T-helper 1 cell treated with Interleukin-12 subunit alpha and Interleukin-12 subunit beta and Interleukin-4 antibody, amounts not matched to agents 30 μg/mL and 1 μg/mL, for 36 hours (primary cell): ENCODE data around the gene PARD3B.

Experiments used
- H3K27ac Mint-ChIP-seq: one replicate; pipeline ENCODE4 v1.8.0; 2021; ENCODE audit warnings: mild to moderate bottlenecking, mixed read lengths
- H3K27me3 Mint-ChIP-seq: one replicate; pipeline ENCODE4 v1.8.0; 2021; ENCODE audit warnings: low read depth, mixed read lengths
- H3K36me3 Mint-ChIP-seq: one replicate; pipeline ENCODE4 v1.8.0; 2021; ENCODE audit warnings: low read depth, mixed read lengths
- H3K4me1 Mint-ChIP-seq: one replicate; pipeline ENCODE4 v1.8.0; 2021; ENCODE audit warnings: low read depth, mixed read lengths
- H3K4me3 Mint-ChIP-seq: one replicate; pipeline ENCODE4 v1.8.0; 2021; ENCODE audit warnings: mild to moderate bottlenecking, moderate library complexity, mixed read lengths
- H3K9me3 Mint-ChIP-seq: one replicate; pipeline ENCODE4 v1.8.0; 2021; ENCODE audit warnings: mixed read lengths

Gene PARD3B

DNA sequence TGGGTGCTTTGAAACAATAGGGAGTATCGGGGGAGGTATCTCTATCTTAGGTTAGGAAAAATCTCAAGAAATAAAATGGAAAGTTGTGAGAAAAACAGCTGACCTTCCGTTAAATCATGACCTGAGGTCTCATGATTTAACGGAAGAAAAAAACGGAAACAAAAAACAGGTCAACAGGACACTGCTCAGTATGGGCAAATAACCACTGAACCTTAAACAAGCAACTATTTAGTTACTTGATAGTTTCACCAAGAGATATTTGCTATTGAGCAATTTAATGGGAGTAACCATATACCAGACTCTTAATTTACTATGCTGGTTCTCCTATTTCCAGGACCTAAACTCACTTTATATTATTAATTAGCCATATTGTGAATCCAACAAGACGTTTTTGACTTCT lies 150.8 kb downstream of the PARD3B start:
- H3K36me3 Mint-ChIP-seq: no peaks in the 10 kb centered on the region
- peaks cover 8% of the 10 kb centered on the region for H3K4me1 Mint-ChIP-seq
- no peaks in the 10 kb centered on the region for H3K9me3 Mint-ChIP-seq
- H3K27ac Mint-ChIP-seq: no peak overlapping the region
- H3K27me3 Mint-ChIP-seq: peaks cover 11% of the 10 kb centered on the region
- no peak overlapping the region for H3K4me3 Mint-ChIP-seq

GRCh38 chr2:204705243-204705932 lies 160.1 kb downstream of the PARD3B start:
- no peaks in the 10 kb centered on the region for H3K36me3 Mint-ChIP-seq
- peaks cover 8% of the 10 kb centered on the region for H3K27me3 Mint-ChIP-seq
- H3K27ac Mint-ChIP-seq: no peak overlapping the region
- no peaks in the 10 kb centered on the region for H3K4me1 Mint-ChIP-seq
- H3K9me3 Mint-ChIP-seq: no peaks in the 10 kb centered on the region
- H3K4me3 Mint-ChIP-seq: no peak overlapping the region

GRCh38 chr2:204706939-204707338 lies 161.7 kb downstream of the PARD3B start:
- Mint-ChIP-seq H3K9me3 (no peaks in the 10 kb centered on the region), H3K4me1 (no peaks in the 10 kb centered on the region), H3K4me3 (no peak overlapping the region), H3K27me3 (peaks cover 8% of the 10 kb centered on the region), H3K36me3 (no peaks in the 10 kb centered on the region), H3K27ac (no peak overlapping the region)

DNA sequence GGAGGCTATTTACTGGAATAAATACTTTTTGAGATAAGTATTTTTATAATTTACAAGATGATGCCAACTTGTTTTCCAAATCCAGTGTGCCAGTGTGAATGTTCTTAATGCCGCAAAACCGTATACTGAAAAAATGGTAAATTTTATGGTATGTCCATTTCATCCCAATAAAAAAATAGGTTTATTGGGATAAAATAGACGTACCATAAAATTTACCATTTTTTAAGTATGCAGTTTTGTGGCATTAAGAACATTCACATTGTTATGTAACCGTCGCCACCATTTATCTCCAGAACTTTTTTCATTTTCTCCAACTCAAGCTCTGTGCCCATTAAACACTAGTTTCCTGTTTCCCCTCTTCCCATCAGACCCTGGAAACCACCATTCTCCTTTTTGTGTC lies 167.9 kb downstream of the PARD3B start:
- Mint-ChIP-seq H3K27ac (no peak overlapping the region), H3K9me3 (no peaks in the 10 kb centered on the region), H3K4me1 (no peaks in the 10 kb centered on the region), H3K27me3 (no peaks in the 10 kb centered on the region), H3K4me3 (no peak overlapping the region), H3K36me3 (no peaks in the 10 kb centered on the region)

GRCh38 chr2:204715361-204715760 lies 170.1 kb downstream of the PARD3B start:
- no peaks in the 10 kb centered on the region for H3K36me3 Mint-ChIP-seq
- H3K27me3 Mint-ChIP-seq: no peaks in the 10 kb centered on the region
- H3K27ac Mint-ChIP-seq: no peak overlapping the region
- no peaks in the 10 kb centered on the region for H3K4me1 Mint-ChIP-seq
- no peaks in the 10 kb centered on the region for H3K9me3 Mint-ChIP-seq
- H3K4me3 Mint-ChIP-seq: no peak overlapping the region

DNA sequence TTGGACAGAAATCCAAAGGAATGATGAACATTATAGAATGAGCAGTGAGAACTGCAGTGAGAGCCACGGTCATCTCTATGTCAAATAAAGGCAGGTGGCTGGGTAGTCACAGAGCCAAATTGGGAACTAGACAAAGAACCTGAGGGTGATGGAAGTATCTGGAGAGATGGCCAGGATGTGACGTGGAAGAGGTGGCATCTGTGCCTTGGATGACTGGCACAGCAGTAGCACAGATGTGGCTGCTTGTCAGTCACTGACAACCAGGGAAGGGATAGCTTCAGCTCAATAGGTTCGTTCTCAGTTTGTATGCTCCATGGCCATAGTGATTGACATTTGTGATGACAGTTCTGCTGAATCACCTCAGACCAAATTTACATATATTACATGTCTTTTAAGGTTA lies 172.3 kb downstream of the PARD3B start:
- H3K27ac Mint-ChIP-seq: no peak overlapping the region
- no peaks in the 10 kb centered on the region for H3K36me3 Mint-ChIP-seq
- H3K9me3 Mint-ChIP-seq: no peaks in the 10 kb centered on the region
- no peaks in the 10 kb centered on the region for H3K4me1 Mint-ChIP-seq
- H3K4me3 Mint-ChIP-seq: no peak overlapping the region
- peaks cover 8% of the 10 kb centered on the region for H3K27me3 Mint-ChIP-seq

- H3K4me3 Mint-ChIP-seq: no peak overlapping the region
- no peaks in the 10 kb centered on the region for H3K9me3 Mint-ChIP-seq
- H3K27me3 Mint-ChIP-seq: peaks cover 14% of the 10 kb centered on the region
- H3K27ac Mint-ChIP-seq: no peak overlapping the region
- H3K36me3 Mint-ChIP-seq: no peaks in the 10 kb centered on the region
- no peaks in the 10 kb centered on the region for H3K4me1 Mint-ChIP-seq
Observed at GRCh38 chr2:204718607-204719006, 173.3 kb downstream of the PARD3B start.

- Mint-ChIP-seq H3K9me3 (no peaks in the 10 kb centered on the region), H3K4me1 (no peaks in the 10 kb centered on the region), H3K36me3 (no peaks in the 10 kb centered on the region), H3K4me3 (no peak overlapping the region), H3K27ac (no peak overlapping the region), H3K27me3 (peaks cover 14% of the 10 kb centered on the region)
Observed at GRCh38 chr2:204720874-204721273, 175.6 kb downstream of the PARD3B start.

- Mint-ChIP-seq H3K27me3 (peaks cover 14% of the 10 kb centered on the region), H3K36me3 (no peaks in the 10 kb centered on the region), H3K4me1 (no peaks in the 10 kb centered on the region), H3K9me3 (no peaks in the 10 kb centered on the region), H3K27ac (no peak overlapping the region), H3K4me3 (no peak overlapping the region)
Observed at GRCh38 chr2:204722207-204722606, 176.9 kb downstream of the PARD3B start.

DNA sequence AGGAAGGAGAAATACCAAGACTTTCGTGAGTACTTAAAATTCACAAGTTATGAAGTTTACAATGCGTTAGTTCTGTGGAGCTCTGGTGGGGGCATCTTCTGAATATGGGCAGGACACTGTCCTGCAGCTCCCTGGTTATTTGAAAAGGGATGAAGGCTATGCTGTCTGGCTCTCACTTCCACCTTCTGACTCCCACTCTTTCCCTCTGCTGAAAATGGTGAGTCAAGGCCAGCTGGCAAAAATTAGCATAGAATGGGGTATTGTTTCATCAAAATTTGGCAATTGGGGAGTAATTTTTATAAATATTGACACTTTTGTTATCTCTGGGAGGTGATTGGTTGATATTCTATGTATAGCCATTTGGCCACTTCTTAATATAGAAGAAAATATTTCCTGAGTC lies 177.4 kb downstream of the PARD3B start:
- H3K4me1 Mint-ChIP-seq: no peaks in the 10 kb centered on the region
- H3K27ac Mint-ChIP-seq: no peak overlapping the region
- no peaks in the 10 kb centered on the region for H3K36me3 Mint-ChIP-seq
- H3K27me3 Mint-ChIP-seq: peaks cover 14% of the 10 kb centered on the region
- no peak overlapping the region for H3K4me3 Mint-ChIP-seq
- H3K9me3 Mint-ChIP-seq: no peaks in the 10 kb centered on the region

GRCh38 chr2:204725693-204726360 lies 180.6 kb downstream of the PARD3B start:
- Mint-ChIP-seq H3K4me1 (no peaks in the 10 kb centered on the region), H3K27me3 (peaks cover 11% of the 10 kb centered on the region), H3K4me3 (no peak overlapping the region), H3K9me3 (no peaks in the 10 kb centered on the region), H3K27ac (no peak overlapping the region), H3K36me3 (no peaks in the 10 kb centered on the region)

DNA sequence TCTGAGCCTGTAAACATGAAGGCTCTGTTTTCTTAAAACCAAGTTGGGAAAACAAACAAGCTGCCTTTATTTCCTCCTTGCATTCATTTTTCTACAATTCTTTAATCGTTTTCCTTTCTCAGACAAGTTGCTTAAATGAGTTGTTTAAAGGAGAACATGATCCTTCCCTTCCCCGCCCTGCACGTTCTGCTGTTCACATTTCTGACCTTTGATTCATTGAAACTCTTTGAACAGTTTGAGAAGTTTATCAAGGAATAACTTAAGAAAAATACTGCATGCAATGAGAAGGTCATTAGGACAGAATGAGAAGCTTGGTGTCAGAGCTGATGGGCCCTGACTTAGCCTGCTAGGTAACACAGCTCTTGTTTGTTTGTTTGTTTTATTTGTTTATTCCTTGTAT lies 181.6 kb downstream of the PARD3B start:
- no peaks in the 10 kb centered on the region for H3K4me1 Mint-ChIP-seq
- H3K9me3 Mint-ChIP-seq: no peaks in the 10 kb centered on the region
- peaks cover 7% of the 10 kb centered on the region for H3K27me3 Mint-ChIP-seq
- H3K4me3 Mint-ChIP-seq: no peak overlapping the region
- H3K36me3 Mint-ChIP-seq: no peaks in the 10 kb centered on the region
- H3K27ac Mint-ChIP-seq: no peak overlapping the region

DNA sequence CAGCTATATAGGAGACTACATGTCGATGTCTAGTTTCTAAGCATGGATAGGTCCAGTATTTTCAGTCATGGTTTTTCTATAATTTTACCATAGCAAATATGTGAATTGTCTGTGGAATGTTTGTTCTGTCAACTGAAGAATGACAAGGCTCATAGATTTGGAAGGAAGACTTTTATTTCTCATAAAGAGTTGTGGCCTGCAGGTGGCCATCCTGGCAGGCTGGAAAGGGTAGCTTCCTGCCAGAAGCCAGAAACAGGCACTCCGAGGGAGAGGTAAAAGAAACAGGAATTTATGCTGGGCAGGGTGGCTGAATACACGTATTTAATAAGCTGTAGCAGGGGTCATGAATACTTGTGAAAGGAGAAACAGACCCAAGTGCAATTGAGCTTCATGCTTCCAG lies 182.1 kb downstream of the PARD3B start:
- no peaks in the 10 kb centered on the region for H3K4me1 Mint-ChIP-seq
- no peaks in the 10 kb centered on the region for H3K9me3 Mint-ChIP-seq
- peaks cover 7% of the 10 kb centered on the region for H3K27me3 Mint-ChIP-seq
- H3K4me3 Mint-ChIP-seq: no peak overlapping the region
- H3K36me3 Mint-ChIP-seq: no peaks in the 10 kb centered on the region
- H3K27ac Mint-ChIP-seq: no peak overlapping the region

GRCh38 chr2:204730603-204731002 lies 185.3 kb downstream of the PARD3B start:
- Mint-ChIP-seq H3K36me3 (no peaks in the 10 kb centered on the region), H3K9me3 (no peaks in the 10 kb centered on the region), H3K4me3 (no peak overlapping the region), H3K27ac (no peak overlapping the region), H3K4me1 (no peaks in the 10 kb centered on the region), H3K27me3 (peaks cover 5% of the 10 kb centered on the region)

DNA sequence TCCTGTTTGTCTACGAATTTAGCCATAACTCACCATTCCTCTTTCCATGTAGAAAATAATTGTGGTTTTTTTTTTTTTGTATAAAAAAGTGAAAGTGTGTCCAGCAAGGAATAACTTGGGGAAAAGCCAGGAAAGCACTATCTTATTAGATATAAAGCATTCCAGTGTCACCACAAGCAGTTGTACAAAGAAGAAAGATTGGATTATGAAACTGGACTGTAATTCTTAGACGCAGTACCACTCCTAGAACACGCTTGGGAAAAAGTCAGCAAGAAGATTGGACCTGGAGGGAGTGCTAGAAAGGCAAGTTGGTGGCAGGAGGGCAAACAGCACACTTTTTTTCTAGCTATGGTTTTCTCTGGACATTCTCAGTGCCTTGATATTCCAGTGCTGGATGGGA lies 186.7 kb downstream of the PARD3B start:
- Mint-ChIP-seq H3K4me1 (no peaks in the 10 kb centered on the region), H3K27ac (no peak overlapping the region), H3K4me3 (no peak overlapping the region), H3K36me3 (no peaks in the 10 kb centered on the region), H3K27me3 (peaks cover 5% of the 10 kb centered on the region), H3K9me3 (no peaks in the 10 kb centered on the region)
